Measurements from ENCODE around the gene CDS2. TPM values are rescaled to one million over a fixed set of nuclear protein-coding genes. Genes with fewer than 3 reads are reported as not detected.
A peak's percentile ranks its signal among the peaks of the same experiment; 100 is the strongest.

The CDS2 gene
- polyA plus RNA-seq, 2 of the 4 experiments (the other 2 are of a cell fraction): 44.0 to 106 TPM

DNA sequence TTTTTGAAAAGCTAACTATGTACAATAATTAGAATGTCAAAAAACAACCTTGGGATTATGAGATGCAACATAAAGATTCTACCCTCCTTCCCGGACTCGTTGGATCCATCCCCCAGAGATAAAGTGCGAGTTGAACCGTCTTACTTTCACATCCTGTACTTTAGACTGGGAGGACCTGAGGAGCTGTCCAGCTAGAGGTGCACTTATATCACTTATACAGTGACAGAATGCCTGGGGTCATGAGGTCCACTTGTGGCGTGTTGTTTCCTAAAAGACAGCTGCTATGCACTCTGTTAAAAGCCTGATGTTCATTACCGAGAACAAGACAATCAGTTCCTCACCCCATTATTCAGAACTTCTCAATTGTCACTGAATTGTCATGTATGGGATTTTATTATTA lies 2.1 kb downstream of the CDS2 start:
- Histone ChIP-seq H3K27ac (no peak overlapping the region), H3K9me3 (no peaks in the 10 kb centered on the region), H3K4me3 (no peak overlapping the region), H3K4me1 (peaks cover 10% of the 10 kb centered on the region; the same call in 2 of the 3 replicates), H3K4me2 (peak overlapping the region; percentile 75)
- TF ChIP-seq TFCP2L1 (CRISPR knock-in tag; IDR thresholded peaks at IDR 0.05): no peak
- TF ChIP-seq, protein P1, sequence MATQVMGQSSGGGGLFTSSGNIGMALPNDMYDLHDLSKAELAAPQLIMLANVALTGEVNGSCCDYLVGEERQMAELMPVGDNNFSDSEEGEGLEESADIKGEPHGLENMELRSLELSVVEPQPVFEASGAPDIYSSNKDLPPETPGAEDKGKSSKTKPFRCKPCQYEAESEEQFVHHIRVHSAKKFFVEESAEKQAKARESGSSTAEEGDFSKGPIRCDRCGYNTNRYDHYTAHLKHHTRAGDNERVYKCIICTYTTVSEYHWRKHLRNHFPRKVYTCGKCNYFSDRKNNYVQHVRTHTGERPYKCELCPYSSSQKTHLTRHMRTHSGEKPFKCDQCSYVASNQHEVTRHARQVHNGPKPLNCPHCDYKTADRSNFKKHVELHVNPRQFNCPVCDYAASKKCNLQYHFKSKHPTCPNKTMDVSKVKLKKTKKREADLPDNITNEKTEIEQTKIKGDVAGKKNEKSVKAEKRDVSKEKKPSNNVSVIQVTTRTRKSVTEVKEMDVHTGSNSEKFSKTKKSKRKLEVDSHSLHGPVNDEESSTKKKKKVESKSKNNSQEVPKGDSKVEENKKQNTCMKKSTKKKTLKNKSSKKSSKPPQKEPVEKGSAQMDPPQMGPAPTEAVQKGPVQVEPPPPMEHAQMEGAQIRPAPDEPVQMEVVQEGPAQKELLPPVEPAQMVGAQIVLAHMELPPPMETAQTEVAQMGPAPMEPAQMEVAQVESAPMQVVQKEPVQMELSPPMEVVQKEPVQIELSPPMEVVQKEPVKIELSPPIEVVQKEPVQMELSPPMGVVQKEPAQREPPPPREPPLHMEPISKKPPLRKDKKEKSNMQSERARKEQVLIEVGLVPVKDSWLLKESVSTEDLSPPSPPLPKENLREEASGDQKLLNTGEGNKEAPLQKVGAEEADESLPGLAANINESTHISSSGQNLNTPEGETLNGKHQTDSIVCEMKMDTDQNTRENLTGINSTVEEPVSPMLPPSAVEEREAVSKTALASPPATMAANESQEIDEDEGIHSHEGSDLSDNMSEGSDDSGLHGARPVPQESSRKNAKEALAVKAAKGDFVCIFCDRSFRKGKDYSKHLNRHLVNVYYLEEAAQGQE (IDR thresholded peaks at IDR 0.05): peak; percentile 51; the same call in 1 of the 2 replicates
- CTCF ChIA-PET: interaction anchor here (0.6 to 8.3 kb wide), 4 partner anchors 9 to 318 kb away, joined by 4 to 200 read pairs (median 4); partner anchors contain the start of gene PCNA
- POLR2A ChIA-PET: interaction anchor here (0.7 to 1.1 kb wide), 2 partner anchors 9 to 314 kb away, joined by 3 to 5 read pairs; partner anchors contain the start of gene PCNA
- ATAC-seq (no peak), DNase-seq (ENCODE audit: low read depth in 1 of 2, low spot score in 1 of 2) (no peak), FAIRE-seq (no peak)
- WGBS (ENCODE audit: missing lambda C conversion rate): 89% methylated on average over 6 of the region's 6 CpGs

GRCh38 chr20:5131502-5131901 lies 4.7 kb downstream of the CDS2 start:
- Histone ChIP-seq H3K4me1 (peaks cover 10% of the 10 kb centered on the region; the same call in 2 of the 3 replicates), H3K4me2 (peak overlapping the region; percentile 40; the same call in 2 of the 3 replicates), H3K4me3 (no peak overlapping the region), H3K27ac (no peak overlapping the region), H3K9me3 (no peaks in the 10 kb centered on the region)
- ATAC-seq (no peak), DNase-seq (ENCODE audit: low read depth in 1 of 2, low spot score in 1 of 2) (no peak), FAIRE-seq (no peak)
- ChIA-PET POLR2A (interaction anchor here (0.6 to 1.2 kb wide), 2 partner anchors 12 to 54 kb away, joined by 4 to 7 read pairs; partner anchors contain the start of gene PCNA), CTCF (interaction anchor here (0.7 to 8.3 kb wide), 8 partner anchors 10 to 914 kb away, joined by 3 to 200 read pairs (median 3); partner anchors contain the start of gene PCNA)
- TF ChIP-seq EHMT2 (IDR thresholded peaks at IDR 0.05; ENCODE audit: low read depth) (no peak), HDAC2 (IDR thresholded peaks at IDR 0.05) (0 out of 2 replicates have a peak, but pooled peaks have one; percentile 67)
- WGBS (ENCODE audit: missing lambda C conversion rate): 86% methylated on average over 5 of the region's 5 CpGs

- no peak for DNase-seq (ENCODE audit: low read depth in 1 of 2, low spot score in 1 of 2)
- ATAC-seq: no peak
- no peaks in the 10 kb centered on the region; the same call in 2 of the 3 replicates for H3K4me1 ChIP-seq
- H3K27ac ChIP-seq: no peak overlapping the region
- H3K9me3 ChIP-seq: no peaks in the 10 kb centered on the region
- H3K4me2 ChIP-seq: no peak overlapping the region
- FAIRE-seq: no peak
- TF ChIP-seq CBX8 (IDR thresholded peaks at IDR 0.05) (no peak), PHF8 (IDR thresholded peaks at IDR 0.05; ENCODE audit: borderline replicate concordance, low read depth) (no peak), USF2 (IDR thresholded peaks at IDR 0.05) (no peak), RARB (CRISPR knock-in tag; IDR thresholded peaks at IDR 0.05) (no peak), CEBPB (IDR thresholded peaks at IDR 0.05) (no peak), FOSL2 (IDR thresholded peaks at IDR 0.05) (no peak), FOSL2 (CRISPR knock-in tag; IDR thresholded peaks at IDR 0.05) (no peak)
- WGBS (ENCODE audit: missing lambda C conversion rate): 90% methylated on average over 6 of the region's 6 CpGs
- ChIA-PET CTCF (interaction anchor here (1.3 to 4.2 kb wide), 4 partner anchors 7 to 88 kb away, joined by 3 to 18 read pairs (median 11); partner anchors contain the start of gene CDS2), POLR2A (no interaction called here)
- no peak overlapping the region for H3K4me3 ChIP-seq
Observed at GRCh38 chr20:5133998-5134397, 7.2 kb downstream of the CDS2 start.

DNA sequence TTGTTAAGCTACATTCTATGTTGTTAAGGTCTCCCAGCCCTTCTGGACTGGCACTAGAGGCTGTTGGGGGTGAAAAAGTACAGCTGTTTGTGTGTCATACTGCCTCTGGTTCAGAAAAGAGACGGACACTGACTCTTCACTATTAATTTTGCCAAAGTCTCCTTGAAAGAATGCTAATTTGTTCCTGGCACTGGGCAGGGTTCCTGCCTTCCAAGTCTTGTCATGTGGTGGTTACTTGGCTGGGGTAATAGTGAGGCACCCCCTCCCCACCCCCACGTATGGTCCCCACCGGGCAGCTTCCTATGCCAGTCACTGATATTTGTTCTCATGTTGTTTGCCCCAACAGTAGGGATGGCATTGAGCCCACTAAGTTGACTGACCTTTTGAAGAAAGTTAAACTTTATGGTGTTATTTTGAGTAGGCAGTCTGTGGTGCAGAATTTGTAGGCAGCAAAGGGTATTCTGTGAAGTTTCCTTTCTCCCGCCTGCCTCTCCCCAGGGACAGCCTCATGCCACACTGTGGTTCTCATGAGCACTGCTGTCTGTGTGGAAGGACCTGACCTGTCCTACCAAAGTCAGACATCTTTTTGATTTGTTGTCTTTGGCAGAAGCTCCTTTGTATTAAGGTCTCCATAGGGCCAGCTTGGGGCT lies 8.7 kb downstream of the CDS2 start:
- FAIRE-seq (no peak), ATAC-seq (peak in 1 of 2 experiments; percentile 31; a peak in 3 of 6 replicates), DNase-seq (ENCODE audit: low read depth in 1 of 2, low spot score in 1 of 2) (no peak)
- Histone ChIP-seq H3K4me3 (no peak overlapping the region), H3K9me3 (no peaks in the 10 kb centered on the region), H3K4me1 (no peaks in the 10 kb centered on the region), H3K27ac (no peak overlapping the region), H3K4me2 (no peak overlapping the region)
- ChIA-PET CTCF (interaction anchor here (1.4 to 4.2 kb wide), 3 partner anchors 9 to 57 kb away, joined by 5 to 18 read pairs (median 7); partner anchors contain the start of gene CDS2), POLR2A (no interaction called here)
- WGBS (ENCODE audit: missing lambda C conversion rate): 90% methylated on average over 4 of the region's 4 CpGs
- TF ChIP-seq TFCP2L1 (CRISPR knock-in tag; IDR thresholded peaks at IDR 0.05): no peak
- no peak for TF ChIP-seq SREBF2 (IDR thresholded peaks at IDR 0.05)
- no peak for TF ChIP-seq RARB (CRISPR knock-in tag; IDR thresholded peaks at IDR 0.05)
- TF ChIP-seq HDAC2 (IDR thresholded peaks at IDR 0.05): no peak
- TF ChIP-seq ESRRA (IDR thresholded peaks at IDR 0.05; ENCODE audit: borderline replicate concordance, low read length): no peak
- no peak for TF ChIP-seq KDM1A (IDR thresholded peaks at IDR 0.05; ENCODE audit: low read depth)
- TF ChIP-seq ZSCAN20 (CRISPR knock-in tag; IDR thresholded peaks at IDR 0.05): no peak
- no peak for TF ChIP-seq ELK1 (IDR thresholded peaks at IDR 0.05; ENCODE audit: low read depth, low read length)
- no peak for TF ChIP-seq CBX2 (IDR thresholded peaks at IDR 0.05; ENCODE audit: borderline replicate concordance, low read depth)
- no peak for TF ChIP-seq USF2 (IDR thresholded peaks at IDR 0.05)
- TF ChIP-seq FOXS1 (CRISPR knock-in tag; IDR thresholded peaks at IDR 0.05): no peak
- no peak for TF ChIP-seq MYC (IDR thresholded peaks at IDR 0.05; ENCODE audit: borderline replicate concordance, low read length)
- TF ChIP-seq HOXB13 (CRISPR knock-in tag; IDR thresholded peaks at IDR 0.05; ENCODE audit: low read depth): no peak
- TF ChIP-seq, protein P2, sequence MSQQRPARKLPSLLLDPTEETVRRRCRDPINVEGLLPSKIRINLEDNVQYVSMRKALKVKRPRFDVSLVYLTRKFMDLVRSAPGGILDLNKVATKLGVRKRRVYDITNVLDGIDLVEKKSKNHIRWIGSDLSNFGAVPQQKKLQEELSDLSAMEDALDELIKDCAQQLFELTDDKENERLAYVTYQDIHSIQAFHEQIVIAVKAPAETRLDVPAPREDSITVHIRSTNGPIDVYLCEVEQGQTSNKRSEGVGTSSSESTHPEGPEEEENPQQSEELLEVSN (IDR thresholded peaks at IDR 0.05; ENCODE audit: borderline replicate concordance, low read depth): no peak
- TF ChIP-seq CEBPB (IDR thresholded peaks at IDR 0.05): no peak
